HepG2 (cell line): ENCODE measurements around the gene BICRAL. TPM values are rescaled to one million over a fixed set of nuclear protein-coding genes. Genes with fewer than 3 reads are reported as not detected.
A peak's percentile ranks its signal among the peaks of the same experiment; 100 is the strongest.

Experiments used
- BRCA1 ChIP-seq: sonication (generic); formaldehyde crosslinking; IDR thresholded peaks from 2 replicates; pipeline ENCODE4 v1.4.0; 2020; ENCODE audit warnings: missing genetic modification reagents
- CAMTA2 ChIP-seq: sonication (generic); formaldehyde crosslinking; IDR thresholded peaks from 2 replicates; pipeline ENCODE4 v1.4.0; 2020; ENCODE audit warnings: mild to moderate bottlenecking, missing genetic modification reagents, borderline replicate concordance
- CCDC6 ChIP-seq: sonication (generic); formaldehyde crosslinking; IDR thresholded peaks from 2 replicates; pipeline ENCODE4 v1.8.1; 2022; ENCODE audit warnings: mild to moderate bottlenecking, missing genetic modification reagents, moderate library complexity
- ERF ChIP-seq: IDR thresholded peaks from 2 replicates; pipeline ENCODE4 v1.6.1; 2018; ENCODE audit warnings: missing biosample characterization, missing genetic modification reagents
- ETV5 ChIP-seq: IDR thresholded peaks from 2 replicates; pipeline ENCODE4 v1.6.1; 2018; ENCODE audit warnings: missing biosample characterization, missing genetic modification reagents, inconsistent platforms, borderline replicate concordance
- HNRNPLL ChIP-seq: fragments of 200-400 bp; formaldehyde crosslinking; IDR thresholded peaks from 2 replicates; pipeline ENCODE4 v1.6.1; 2017; ENCODE audit warnings: mild to moderate bottlenecking, low read depth, low read length; ENCODE audit not compliant: poor library complexity, severe bottlenecking
- MAZ ChIP-seq, 2 experiments: sonication (generic) in 1 of 2; formaldehyde crosslinking in 1 of 2; IDR thresholded peaks; 2 replicates each; pipeline versions ENCODE4 v1.5.0 to v1.6.1; 2012 to 2020; ENCODE audit warnings: low read depth in 2 of 2, mild to moderate bottlenecking in 2 of 2, borderline replicate concordance in 1 of 2, improper control_type of control experiment in 1 of 2, low read length in 1 of 2, missing genetic modification reagents in 1 of 2, moderate library complexity in 1 of 2
- SMAD1 ChIP-seq: sonication (generic); formaldehyde crosslinking; IDR thresholded peaks from 2 replicates; pipeline ENCODE4 v1.4.0; 2020; ENCODE audit warnings: missing genetic modification reagents, low read depth, mild to moderate bottlenecking, borderline replicate concordance
- SNAPC2 ChIP-seq: sonication (generic); formaldehyde crosslinking; IDR thresholded peaks from 2 replicates; pipeline ENCODE4 v1.8.1; 2022; ENCODE audit warnings: mild to moderate bottlenecking, missing genetic modification reagents
- ZNF317 ChIP-seq: sonication (generic); formaldehyde crosslinking; IDR thresholded peaks from 2 replicates; pipeline ENCODE4 v1.5.0; 2020; ENCODE audit warnings: mild to moderate bottlenecking, missing genetic modification reagents
- ZNF549 ChIP-seq: sonication (generic); formaldehyde crosslinking; IDR thresholded peaks from 2 replicates; pipeline ENCODE4 v1.5.0; 2020; ENCODE audit warnings: missing genetic modification reagents
- ZNF737 ChIP-seq: sonication (generic); formaldehyde crosslinking; IDR thresholded peaks from 2 replicates; pipeline ENCODE4 v1.5.0; 2020; ENCODE audit warnings: missing genetic modification reagents, mild to moderate bottlenecking, borderline replicate concordance
- ZNF784 ChIP-seq: sonication (generic); formaldehyde crosslinking; IDR thresholded peaks from 2 replicates; pipeline ENCODE4 v1.5.1; 2020; ENCODE audit warnings: missing genetic modification reagents, mild to moderate bottlenecking, borderline replicate concordance
- polyA plus RNA-seq, 8 experiments: library from polyadenylated mRNA; depleted of rRNA in 3 of 8; stranded (reverse) in 7 of 8; unstranded in 1 of 8; fragments of >200 nt; fragmentation: Illumina TruSeq in 4 of 8; extraction: Trizol in 4 of 8; gene quantifications; 2 replicates each; pipeline versions ENCODE4 v1.2.1 to v1.2.3, GENCODE V29; 2011 to 2016; ENCODE audit warnings: low read depth in 4 of 8, missing spikeins in 1 of 8, mixed read lengths in 1 of 8; ENCODE audit not compliant: insufficient read depth in 1 of 8
- total RNA-seq, 5 experiments: library from RNA; depleted of rRNA; stranded (reverse); fragments of >200 nt; fragmentation: Illumina TruSeq; extraction: Trizol; gene quantifications; 2 replicates each; pipeline ENCODE4 v1.2.3, GENCODE V29; 2016; ENCODE audit warnings: low read depth in 1 of 5
- TF ChIP-seq, protein P1 (sequence below): sonication (generic); formaldehyde crosslinking; IDR thresholded peaks from 2 replicates; pipeline ENCODE4 v1.5.1; 2020; ENCODE audit warnings: missing genetic modification reagents, mild to moderate bottlenecking, borderline replicate concordance
- TF ChIP-seq, protein P2 (sequence below): sonication (generic); formaldehyde crosslinking; IDR thresholded peaks from 2 replicates; pipeline ENCODE4 v1.4.0; 2020; ENCODE audit warnings: missing genetic modification reagents
- TF ChIP-seq, protein P3 (sequence below): IDR thresholded peaks from 2 replicates; pipeline ENCODE4 v1.6.1; 2016; ENCODE audit warnings: low read depth, missing genetic modification reagents, missing compliant biosample characterization

Gene BICRAL
- total and polyA plus RNA-seq, 2 of the 13 experiments (the other 11 are each of a cell fraction or from before 2014, with no cell fraction given): 5.0 to 13.5 TPM

DNA sequence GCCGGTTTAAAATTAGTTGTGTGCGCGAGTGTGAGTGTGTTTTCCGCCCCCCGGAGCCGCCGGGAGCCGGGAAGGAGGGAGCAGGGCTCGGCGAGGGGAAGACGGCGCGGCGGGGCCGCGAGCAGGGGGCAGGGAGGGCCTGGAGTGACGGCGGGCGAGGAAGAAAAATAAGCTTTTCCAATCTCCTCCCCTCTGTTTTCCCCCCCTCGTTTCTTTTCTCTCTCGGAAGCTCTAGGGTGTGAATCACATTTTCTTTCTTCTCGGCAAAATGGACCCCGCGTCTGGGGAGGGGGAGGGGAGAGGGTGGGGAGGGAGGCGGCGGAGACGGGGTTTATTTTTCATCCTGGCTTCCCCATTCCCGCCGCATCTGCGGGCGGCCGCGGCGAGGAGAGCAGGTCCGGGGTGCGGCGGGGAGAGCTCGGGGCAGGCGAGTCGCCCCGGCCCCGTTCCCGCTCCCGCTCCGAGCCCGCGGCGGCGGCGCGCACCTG lies 881 bp downstream of the BICRAL start (continued):
- TF ChIP-seq, protein P1, sequence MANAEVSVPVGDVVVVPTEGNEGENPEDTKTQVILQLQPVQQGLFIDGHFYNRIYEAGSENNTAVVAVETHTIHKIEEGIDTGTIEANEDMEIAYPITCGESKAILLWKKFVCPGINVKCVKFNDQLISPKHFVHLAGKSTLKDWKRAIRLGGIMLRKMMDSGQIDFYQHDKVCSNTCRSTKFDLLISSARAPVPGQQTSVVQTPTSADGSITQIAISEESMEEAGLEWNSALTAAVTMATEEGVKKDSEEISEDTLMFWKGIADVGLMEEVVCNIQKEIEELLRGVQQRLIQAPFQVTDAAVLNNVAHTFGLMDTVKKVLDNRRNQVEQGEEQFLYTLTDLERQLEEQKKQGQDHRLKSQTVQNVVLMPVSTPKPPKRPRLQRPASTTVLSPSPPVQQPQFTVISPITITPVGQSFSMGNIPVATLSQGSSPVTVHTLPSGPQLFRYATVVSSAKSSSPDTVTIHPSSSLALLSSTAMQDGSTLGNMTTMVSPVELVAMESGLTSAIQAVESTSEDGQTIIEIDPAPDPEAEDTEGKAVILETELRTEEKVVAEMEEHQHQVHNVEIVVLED (CRISPR knock-in tag): no peak
- TF ChIP-seq ZNF549 (CRISPR knock-in tag) (no peak), ZNF317 (CRISPR knock-in tag) (no peak), CCDC6 (CRISPR knock-in tag) (peak; percentile 14; the same call in 1 of the 2 replicates), HNRNPLL (no peak), BRCA1 (CRISPR knock-in tag) (no peak), SNAPC2 (CRISPR knock-in tag) (no peak), MAZ (IDR thresholded peaks at IDR 0.05; ENCODE audit: borderline replicate concordance, low read depth, low read length) (peak; percentile 74; the same call in 1 of the 2 replicates), MAZ (CRISPR knock-in tag; IDR thresholded peaks at IDR 0.05; ENCODE audit: low read depth) (no peak), CAMTA2 (CRISPR knock-in tag) (no peak), ETV5 (CRISPR knock-in tag) (no peak; the same call in 1 of the 2 replicates), ZNF737 (CRISPR knock-in tag) (no peak), ERF (CRISPR knock-in tag) (no peak), SMAD1 (no peak), ZNF784 (no peak)
- TF ChIP-seq, protein P2, sequence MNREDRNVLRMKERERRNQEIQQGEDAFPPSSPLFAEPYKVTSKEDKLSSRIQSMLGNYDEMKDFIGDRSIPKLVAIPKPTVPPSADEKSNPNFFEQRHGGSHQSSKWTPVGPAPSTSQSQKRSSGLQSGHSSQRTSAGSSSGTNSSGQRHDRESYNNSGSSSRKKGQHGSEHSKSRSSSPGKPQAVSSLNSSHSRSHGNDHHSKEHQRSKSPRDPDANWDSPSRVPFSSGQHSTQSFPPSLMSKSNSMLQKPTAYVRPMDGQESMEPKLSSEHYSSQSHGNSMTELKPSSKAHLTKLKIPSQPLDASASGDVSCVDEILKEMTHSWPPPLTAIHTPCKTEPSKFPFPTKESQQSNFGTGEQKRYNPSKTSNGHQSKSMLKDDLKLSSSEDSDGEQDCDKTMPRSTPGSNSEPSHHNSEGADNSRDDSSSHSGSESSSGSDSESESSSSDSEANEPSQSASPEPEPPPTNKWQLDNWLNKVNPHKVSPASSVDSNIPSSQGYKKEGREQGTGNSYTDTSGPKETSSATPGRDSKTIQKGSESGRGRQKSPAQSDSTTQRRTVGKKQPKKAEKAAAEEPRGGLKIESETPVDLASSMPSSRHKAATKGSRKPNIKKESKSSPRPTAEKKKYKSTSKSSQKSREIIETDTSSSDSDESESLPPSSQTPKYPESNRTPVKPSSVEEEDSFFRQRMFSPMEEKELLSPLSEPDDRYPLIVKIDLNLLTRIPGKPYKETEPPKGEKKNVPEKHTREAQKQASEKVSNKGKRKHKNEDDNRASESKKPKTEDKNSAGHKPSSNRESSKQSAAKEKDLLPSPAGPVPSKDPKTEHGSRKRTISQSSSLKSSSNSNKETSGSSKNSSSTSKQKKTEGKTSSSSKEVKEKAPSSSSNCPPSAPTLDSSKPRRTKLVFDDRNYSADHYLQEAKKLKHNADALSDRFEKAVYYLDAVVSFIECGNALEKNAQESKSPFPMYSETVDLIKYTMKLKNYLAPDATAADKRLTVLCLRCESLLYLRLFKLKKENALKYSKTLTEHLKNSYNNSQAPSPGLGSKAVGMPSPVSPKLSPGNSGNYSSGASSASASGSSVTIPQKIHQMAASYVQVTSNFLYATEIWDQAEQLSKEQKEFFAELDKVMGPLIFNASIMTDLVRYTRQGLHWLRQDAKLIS (CRISPR knock-in tag): no peak
- TF ChIP-seq, protein P3, sequence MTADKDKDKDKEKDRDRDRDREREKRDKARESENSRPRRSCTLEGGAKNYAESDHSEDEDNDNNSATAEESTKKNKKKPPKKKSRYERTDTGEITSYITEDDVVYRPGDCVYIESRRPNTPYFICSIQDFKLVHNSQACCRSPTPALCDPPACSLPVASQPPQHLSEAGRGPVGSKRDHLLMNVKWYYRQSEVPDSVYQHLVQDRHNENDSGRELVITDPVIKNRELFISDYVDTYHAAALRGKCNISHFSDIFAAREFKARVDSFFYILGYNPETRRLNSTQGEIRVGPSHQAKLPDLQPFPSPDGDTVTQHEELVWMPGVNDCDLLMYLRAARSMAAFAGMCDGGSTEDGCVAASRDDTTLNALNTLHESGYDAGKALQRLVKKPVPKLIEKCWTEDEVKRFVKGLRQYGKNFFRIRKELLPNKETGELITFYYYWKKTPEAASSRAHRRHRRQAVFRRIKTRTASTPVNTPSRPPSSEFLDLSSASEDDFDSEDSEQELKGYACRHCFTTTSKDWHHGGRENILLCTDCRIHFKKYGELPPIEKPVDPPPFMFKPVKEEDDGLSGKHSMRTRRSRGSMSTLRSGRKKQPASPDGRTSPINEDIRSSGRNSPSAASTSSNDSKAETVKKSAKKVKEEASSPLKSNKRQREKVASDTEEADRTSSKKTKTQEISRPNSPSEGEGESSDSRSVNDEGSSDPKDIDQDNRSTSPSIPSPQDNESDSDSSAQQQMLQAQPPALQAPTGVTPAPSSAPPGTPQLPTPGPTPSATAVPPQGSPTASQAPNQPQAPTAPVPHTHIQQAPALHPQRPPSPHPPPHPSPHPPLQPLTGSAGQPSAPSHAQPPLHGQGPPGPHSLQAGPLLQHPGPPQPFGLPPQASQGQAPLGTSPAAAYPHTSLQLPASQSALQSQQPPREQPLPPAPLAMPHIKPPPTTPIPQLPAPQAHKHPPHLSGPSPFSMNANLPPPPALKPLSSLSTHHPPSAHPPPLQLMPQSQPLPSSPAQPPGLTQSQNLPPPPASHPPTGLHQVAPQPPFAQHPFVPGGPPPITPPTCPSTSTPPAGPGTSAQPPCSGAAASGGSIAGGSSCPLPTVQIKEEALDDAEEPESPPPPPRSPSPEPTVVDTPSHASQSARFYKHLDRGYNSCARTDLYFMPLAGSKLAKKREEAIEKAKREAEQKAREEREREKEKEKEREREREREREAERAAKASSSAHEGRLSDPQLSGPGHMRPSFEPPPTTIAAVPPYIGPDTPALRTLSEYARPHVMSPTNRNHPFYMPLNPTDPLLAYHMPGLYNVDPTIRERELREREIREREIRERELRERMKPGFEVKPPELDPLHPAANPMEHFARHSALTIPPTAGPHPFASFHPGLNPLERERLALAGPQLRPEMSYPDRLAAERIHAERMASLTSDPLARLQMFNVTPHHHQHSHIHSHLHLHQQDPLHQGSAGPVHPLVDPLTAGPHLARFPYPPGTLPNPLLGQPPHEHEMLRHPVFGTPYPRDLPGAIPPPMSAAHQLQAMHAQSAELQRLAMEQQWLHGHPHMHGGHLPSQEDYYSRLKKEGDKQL (CRISPR knock-in tag): no peak
